IMR-90 (cell line): Measurements from ENCODE around the gene SMG5.

Source experiments
- CEBPB ChIP-seq: IDR thresholded peaks from 2 replicates; pipeline ENCODE4 v1.6.1; 2012; ENCODE audit warnings: low read depth, low read length, improper control_type of control experiment
- FOS ChIP-seq: fragments of 150-350 bp; IDR thresholded peaks from 2 replicates; pipeline ENCODE4 v1.6.1; 2016; ENCODE audit warnings: low read depth, low read length
- MAFK ChIP-seq: IDR thresholded peaks from 2 replicates; pipeline ENCODE4 v1.6.1; 2012; ENCODE audit warnings: low read depth, low read length, improper control_type of control experiment
- POLR2A ChIP-seq: IDR thresholded peaks from 2 replicates; pipeline ENCODE4 v1.6.1; 2012; ENCODE audit warnings: mild to moderate bottlenecking, low read depth, low read length
- RCOR1 ChIP-seq: IDR thresholded peaks from 2 replicates; pipeline ENCODE4 v1.6.1; 2012; ENCODE audit warnings: mild to moderate bottlenecking, low read length, improper control_type of control experiment; ENCODE audit not compliant: insufficient replicate concordance
- SMC3 ChIP-seq: fragments of 150-350 bp; IDR thresholded peaks from 2 replicates; pipeline ENCODE4 v1.6.1; 2016; ENCODE audit warnings: low read depth, mild to moderate bottlenecking, antibody characterized with exemption, low read length, moderate library complexity
- USF2 ChIP-seq: fragments of 150-350 bp; IDR thresholded peaks from 2 replicates; pipeline ENCODE4 v1.6.1; 2017; ENCODE audit warnings: mild to moderate bottlenecking, antibody characterized with exemption, low read length, low read depth
- TF ChIP-seq, protein P1 (sequence below): conservative IDR thresholded peaks from 2 replicates; pipeline ENCODE4 v1.5.1; 2012; ENCODE audit warnings: mild to moderate bottlenecking, low read depth, low read length, improper control_type of control experiment

DNA sequence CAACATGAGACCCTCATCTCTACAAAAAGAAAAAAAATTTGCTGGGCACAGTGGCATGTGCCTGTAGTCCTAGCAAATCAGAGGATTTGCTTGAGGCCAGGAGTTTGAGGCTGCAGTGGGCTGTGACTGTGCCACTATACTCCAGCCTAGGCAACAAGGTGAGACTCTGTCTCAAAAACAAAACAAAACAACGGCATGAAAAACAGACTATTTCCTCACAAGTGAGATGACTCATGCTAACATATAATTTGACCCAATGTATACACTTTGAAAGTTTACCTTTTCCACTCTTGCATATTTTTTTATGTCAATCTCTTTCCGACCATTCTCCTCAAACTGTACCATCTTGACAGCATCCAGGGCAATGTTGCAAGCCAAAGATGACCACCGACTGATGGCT, 37.9 kb upstream of the SMG5 start:
- TF ChIP-seq SMC3, result no peak
- TF ChIP-seq POLR2A, result no peak
- TF ChIP-seq USF2, result no peak
- TF ChIP-seq CEBPB, result no peak
- TF ChIP-seq, protein P1, sequence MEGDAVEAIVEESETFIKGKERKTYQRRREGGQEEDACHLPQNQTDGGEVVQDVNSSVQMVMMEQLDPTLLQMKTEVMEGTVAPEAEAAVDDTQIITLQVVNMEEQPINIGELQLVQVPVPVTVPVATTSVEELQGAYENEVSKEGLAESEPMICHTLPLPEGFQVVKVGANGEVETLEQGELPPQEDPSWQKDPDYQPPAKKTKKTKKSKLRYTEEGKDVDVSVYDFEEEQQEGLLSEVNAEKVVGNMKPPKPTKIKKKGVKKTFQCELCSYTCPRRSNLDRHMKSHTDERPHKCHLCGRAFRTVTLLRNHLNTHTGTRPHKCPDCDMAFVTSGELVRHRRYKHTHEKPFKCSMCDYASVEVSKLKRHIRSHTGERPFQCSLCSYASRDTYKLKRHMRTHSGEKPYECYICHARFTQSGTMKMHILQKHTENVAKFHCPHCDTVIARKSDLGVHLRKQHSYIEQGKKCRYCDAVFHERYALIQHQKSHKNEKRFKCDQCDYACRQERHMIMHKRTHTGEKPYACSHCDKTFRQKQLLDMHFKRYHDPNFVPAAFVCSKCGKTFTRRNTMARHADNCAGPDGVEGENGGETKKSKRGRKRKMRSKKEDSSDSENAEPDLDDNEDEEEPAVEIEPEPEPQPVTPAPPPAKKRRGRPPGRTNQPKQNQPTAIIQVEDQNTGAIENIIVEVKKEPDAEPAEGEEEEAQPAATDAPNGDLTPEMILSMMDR, result no peak
- no peak for TF ChIP-seq RCOR1
- no peak for TF ChIP-seq MAFK
- TF ChIP-seq FOS, result no peak
